Activated naive CD4-positive, alpha-beta T cell treated with anti-CD3 and anti-CD28 coated beads, Interleukin-2, amount 50 U/mL, for 72 hours (primary cell): ENCODE measurements around the gene GUCA1A. TPM values are rescaled to one million over a fixed set of nuclear protein-coding genes. Genes with fewer than 3 reads are reported as not detected.
"Not testable (repeated sequence)": the region's sequence is repeated elsewhere in the genome, so short reads cannot be mapped to it uniquely, and the experiment has no call there.

Experiments
- ATAC-seq, 2 donors: fragments of 150-1000 bp; cut with Tn5 transposase; 2 replicates each; pipeline ENCODE4 v1.10.0; 2021; ENCODE audit warnings: mild to moderate bottlenecking in 2 of 2, moderate library complexity in 2 of 2
- DNase-seq, 2 donors: peaks; one replicate each; pipeline ENCODE4 v3.0.0; 2021 to 2022; ENCODE audit warnings: low spot score in 2 of 2
- H3K27ac Mint-ChIP-seq, 2 donors: one replicate each; pipeline ENCODE4 v1.8.0; 2022; ENCODE audit warnings: mild to moderate bottlenecking in 2 of 2, mixed read lengths in 2 of 2
- H3K36me3 Mint-ChIP-seq, 2 donors: one replicate each; pipeline ENCODE4 v1.8.0; 2022; ENCODE audit warnings: mixed read lengths in 2 of 2
- H3K9me3 Mint-ChIP-seq, 2 donors: one replicate each; pipeline ENCODE4 v1.8.0; 2022; ENCODE audit warnings: mixed read lengths in 2 of 2
- total RNA-seq, 2 donors: library from RNA; stranded (reverse); gene quantifications; one replicate each; pipeline ENCODE4 v1.2.3, GENCODE V29; 2022

GUCA1A gene
- total RNA-seq, 2 donors from 2014 or later: 0.14 to 0.37 TPM

DNA sequence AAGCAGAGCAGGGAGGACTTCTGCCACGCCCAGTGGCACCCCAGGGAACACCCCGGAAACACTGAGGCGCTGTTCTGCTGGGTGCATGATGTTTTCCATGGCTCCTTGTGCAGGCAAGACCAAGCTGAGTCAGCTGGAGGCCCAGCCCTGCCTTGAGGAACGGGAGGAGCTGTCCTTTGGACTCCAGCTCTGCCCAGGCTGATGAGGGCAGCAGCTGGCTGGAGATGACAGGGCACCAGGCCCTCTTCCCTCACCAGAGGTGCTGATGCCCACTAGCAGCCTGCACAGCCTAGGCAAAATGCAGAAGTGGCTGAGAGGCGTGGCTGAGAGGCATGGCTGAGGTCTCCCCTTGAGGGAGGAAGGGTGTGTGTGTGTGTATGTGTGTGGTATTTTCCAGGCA, 33.1 kb upstream of the GUCA1A start:
- no peak overlapping the region for H3K27ac Mint-ChIP-seq
- H3K9me3 Mint-ChIP-seq: no peaks in the 10 kb centered on the region
- ATAC-seq: no peak
- no peaks in the 10 kb centered on the region for H3K36me3 Mint-ChIP-seq
- DNase-seq: no peak

GRCh38 chr6:42140756-42141602, 32.2 kb upstream of the GUCA1A start:
- ATAC-seq (no peak), DNase-seq (no peak)
- no peaks in the 10 kb centered on the region for H3K9me3 Mint-ChIP-seq
- no peaks in the 10 kb centered on the region for H3K36me3 Mint-ChIP-seq
- H3K27ac Mint-ChIP-seq: no peak overlapping the region

GRCh38 chr6:42141603-42142117, 31.5 kb upstream of the GUCA1A start:
- ATAC-seq: no peak
- Mint-ChIP-seq H3K27ac (no peak overlapping the region), H3K36me3 (no peaks in the 10 kb centered on the region), H3K9me3 (no peaks in the 10 kb centered on the region)
- no peak for DNase-seq

GRCh38 chr6:42142118-42142835, 30.9 kb upstream of the GUCA1A start, which contains the start of gene C6orf132:
Gene C6orf132 (minus strand): TSS chr6:42142620. CDS start chr6:42142444, 176 bp downstream.
- no peaks in the 10 kb centered on the region for H3K36me3 Mint-ChIP-seq
- peak in 1 of 2 donors; percentile 35 for ATAC-seq
- H3K27ac Mint-ChIP-seq: no peak within 1 kb of the TSS
- no peak for DNase-seq
- no peaks in the 10 kb centered on the region for H3K9me3 Mint-ChIP-seq

- DNase-seq (no peak), ATAC-seq (no peak)
- Mint-ChIP-seq H3K36me3 (no peaks in the 10 kb centered on the region), H3K27ac (no peak overlapping the region), H3K9me3 (no peaks in the 10 kb centered on the region)
These were observed 26.0 kb upstream of the GUCA1A start for GRCh38 chr6:42147138-42147562.

DNA sequence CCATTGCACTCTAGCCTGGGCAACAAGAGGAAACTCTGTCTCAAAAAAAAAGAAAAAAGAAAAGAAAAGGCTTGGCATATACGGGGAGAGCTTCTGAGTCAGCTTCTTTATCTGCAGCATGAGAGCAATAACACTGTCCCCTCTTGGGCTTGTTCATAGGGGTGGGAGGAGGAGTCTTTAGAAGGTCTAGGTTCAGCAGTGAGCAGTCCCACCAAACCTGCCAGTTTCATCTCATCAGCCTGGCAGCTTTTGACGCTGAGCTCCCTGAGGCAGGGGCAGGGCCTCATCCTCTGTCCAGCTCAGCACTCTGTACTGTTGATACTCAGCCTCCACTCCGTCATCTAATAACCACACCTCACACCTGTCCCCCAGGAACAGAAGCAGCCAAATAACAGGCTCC, 25.1 kb upstream of the GUCA1A start:
- Mint-ChIP-seq H3K27ac (no peak overlapping the region), H3K36me3 (no peaks in the 10 kb centered on the region), H3K9me3 (no peaks in the 10 kb centered on the region)
- DNase-seq (no peak), ATAC-seq (no peak)

DNA sequence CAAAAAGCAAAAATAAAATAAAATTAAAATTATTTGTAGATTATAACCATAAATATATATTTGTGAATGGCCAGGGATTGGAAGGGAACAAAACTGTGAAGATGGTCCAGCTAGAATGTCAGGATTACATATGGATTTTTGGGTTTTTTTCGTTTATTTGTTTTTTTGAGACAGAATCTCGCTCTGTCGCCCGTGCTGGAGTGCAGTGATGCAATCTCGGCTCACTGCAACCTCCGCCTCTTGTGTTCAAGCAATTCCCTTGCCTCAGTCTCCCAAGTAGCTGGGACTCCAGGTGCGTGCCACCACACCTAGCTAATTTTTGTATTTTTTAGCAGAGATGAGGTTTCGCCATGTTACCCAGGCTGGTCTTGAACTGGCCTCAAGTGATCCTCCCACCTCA, 22.9 kb upstream of the GUCA1A start:
- H3K27ac Mint-ChIP-seq: no peak overlapping the region
- DNase-seq: no peak
- H3K9me3 Mint-ChIP-seq: no peaks in the 10 kb centered on the region
- no peak for ATAC-seq
- no peaks in the 10 kb centered on the region for H3K36me3 Mint-ChIP-seq

- DNase-seq (no peak), ATAC-seq (no peak)
- Mint-ChIP-seq H3K36me3 (no peaks in the 10 kb centered on the region), H3K27ac (no peak overlapping the region), H3K9me3 (no peaks in the 10 kb centered on the region)
These were observed 21.1 kb upstream of the GUCA1A start for GRCh38 chr6:42152024-42152423.

- H3K36me3 Mint-ChIP-seq, H3K27ac Mint-ChIP-seq, DNase-seq, H3K9me3 Mint-ChIP-seq, ATAC-seq: not testable (repeated sequence)
These were observed 20.5 kb upstream of the GUCA1A start for GRCh38 chr6:42152528-42153213.

DNA sequence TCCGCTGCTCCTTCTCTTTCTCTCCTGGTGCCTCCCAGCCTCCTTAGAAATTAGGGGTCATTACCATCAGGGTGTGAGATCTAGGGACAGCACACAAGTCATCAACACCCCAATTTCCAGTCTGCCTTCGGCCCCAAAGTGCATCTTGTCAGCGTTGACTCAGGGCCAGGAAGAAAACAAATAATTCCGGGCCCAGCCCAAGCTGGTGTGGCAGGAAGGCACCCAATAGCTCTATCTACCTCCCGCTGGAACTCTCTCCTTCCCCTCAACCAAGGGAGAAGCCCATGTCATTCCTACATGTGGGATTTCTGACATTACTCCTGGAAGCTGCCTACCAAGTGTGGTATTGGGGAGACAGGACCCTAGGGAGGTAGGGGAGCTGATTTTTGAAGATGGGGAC, 19.2 kb upstream of the GUCA1A start:
- Mint-ChIP-seq H3K36me3 (no peaks in the 10 kb centered on the region), H3K9me3 (no peaks in the 10 kb centered on the region), H3K27ac (peak overlapping the region in 1 of 2 donors; percentile 40)
- DNase-seq (no peak), ATAC-seq (no peak)

DNA sequence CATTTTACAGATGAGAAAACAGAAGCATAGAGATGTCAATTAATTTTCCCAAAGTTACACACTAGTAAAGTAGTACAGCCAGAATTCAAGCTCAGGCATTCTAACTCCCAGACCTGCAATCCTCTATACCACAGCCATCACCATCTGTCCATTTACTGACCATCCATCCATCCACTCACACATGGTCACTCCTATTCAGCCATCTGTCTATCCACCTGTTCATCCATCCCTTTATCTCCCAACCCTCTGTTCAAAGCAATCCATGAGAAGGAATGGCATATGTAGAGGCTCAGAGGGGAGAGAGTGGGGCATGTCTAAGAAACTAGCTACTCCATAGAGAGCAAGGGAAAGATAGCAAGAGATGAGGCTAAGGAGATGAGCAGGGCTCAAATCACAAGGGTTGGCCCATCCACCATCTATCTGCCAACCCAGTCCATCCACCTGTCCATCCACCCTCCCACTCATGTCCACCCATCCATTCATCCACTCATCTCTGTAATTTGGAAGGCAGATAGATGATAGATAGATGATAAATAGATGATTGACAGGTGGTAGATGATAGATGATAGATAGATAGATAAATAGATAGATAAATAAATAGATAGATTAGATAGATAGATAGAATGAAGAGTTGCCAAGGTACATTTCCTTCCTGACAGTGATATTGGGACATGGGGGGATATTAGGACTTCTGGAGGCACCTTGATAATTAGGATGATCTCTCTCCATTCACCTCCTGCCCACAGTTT, 18.5 kb upstream of the GUCA1A start:
- DNase-seq (no peak), ATAC-seq (no peak)
- Mint-ChIP-seq H3K27ac (no peak overlapping the region), H3K9me3 (no peaks in the 10 kb centered on the region), H3K36me3 (no peaks in the 10 kb centered on the region)

GRCh38 chr6:42155293-42155692, 17.9 kb upstream of the GUCA1A start:
- DNase-seq (no peak), ATAC-seq (no peak)
- H3K27ac Mint-ChIP-seq: no peak overlapping the region
- H3K36me3 Mint-ChIP-seq: no peaks in the 10 kb centered on the region
- H3K9me3 Mint-ChIP-seq: no peaks in the 10 kb centered on the region

DNA sequence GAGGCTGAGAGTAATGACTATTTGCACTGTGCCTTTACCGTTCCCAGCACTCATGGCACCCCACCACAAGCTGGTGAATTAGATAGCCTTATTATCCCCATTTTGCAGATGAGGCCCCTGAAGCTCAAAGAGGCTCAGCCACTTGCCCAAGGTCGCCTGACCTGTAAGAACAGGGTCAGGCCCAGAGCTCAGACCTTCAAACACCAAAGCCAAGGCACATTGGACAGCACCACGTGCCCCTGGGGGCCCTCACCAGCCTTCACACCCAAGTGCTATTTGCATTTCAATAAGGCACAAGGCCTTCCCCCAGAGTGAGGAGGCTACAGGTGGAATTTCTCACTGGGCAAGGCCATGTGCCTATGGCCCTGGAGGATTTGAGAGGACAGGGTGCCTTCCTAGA, 16.5 kb upstream of the GUCA1A start:
- no peaks in the 10 kb centered on the region for H3K9me3 Mint-ChIP-seq
- no peak for ATAC-seq
- H3K27ac Mint-ChIP-seq: no peak overlapping the region
- H3K36me3 Mint-ChIP-seq: no peaks in the 10 kb centered on the region
- no peak for DNase-seq

- no peaks in the 10 kb centered on the region for H3K9me3 Mint-ChIP-seq
- ATAC-seq: no peak
These were observed 15.2 kb upstream of the GUCA1A start for GRCh38 chr6:42158011-42158410.

GRCh38 chr6:42158631-42159030, 14.5 kb upstream of the GUCA1A start:
- Mint-ChIP-seq H3K27ac (no peak overlapping the region), H3K36me3 (no peaks in the 10 kb centered on the region), H3K9me3 (no peaks in the 10 kb centered on the region)
- ATAC-seq (no peak), DNase-seq (no peak)

More at GRCh38 chr6:42158011-42158410, 15.2 kb upstream of the GUCA1A start:
- H3K36me3 Mint-ChIP-seq: no peaks in the 10 kb centered on the region
- DNase-seq: no peak
- H3K27ac Mint-ChIP-seq: no peak overlapping the region

DNA sequence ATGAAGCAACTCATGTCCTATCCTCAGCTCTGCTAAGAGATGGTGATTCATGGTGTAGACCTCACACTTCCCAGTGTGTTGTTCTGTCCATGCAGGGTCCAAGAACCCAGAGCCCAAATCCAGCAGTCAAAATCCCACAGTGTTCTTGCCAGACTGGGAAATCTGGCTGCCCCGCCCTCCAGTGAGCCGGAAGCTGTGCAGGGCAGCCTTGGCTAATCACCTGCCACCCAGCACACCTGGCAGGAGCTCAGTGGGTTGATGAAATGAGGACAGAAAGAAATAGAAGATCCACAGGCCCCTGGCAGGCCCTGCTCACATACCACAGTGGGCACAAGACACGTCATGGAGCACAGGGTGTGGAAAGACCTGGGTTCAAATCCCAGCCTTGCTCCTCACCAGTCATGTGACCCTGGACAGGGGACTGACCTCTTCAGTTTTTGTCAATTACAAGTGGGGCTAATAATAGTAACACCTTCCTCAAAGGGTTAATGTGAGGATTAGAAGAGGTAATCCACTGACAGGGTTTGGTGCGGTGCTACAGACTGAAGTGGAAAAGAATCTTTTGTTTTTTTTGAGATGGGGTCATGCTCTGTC, 13.6 kb upstream of the GUCA1A start:
- no peak overlapping the region for H3K27ac Mint-ChIP-seq
- ATAC-seq: no peak

More for the DNA sequence above, 13.6 kb upstream of the GUCA1A start:
- no peak for DNase-seq
- H3K9me3 Mint-ChIP-seq: no peaks in the 10 kb centered on the region
- no peaks in the 10 kb centered on the region for H3K36me3 Mint-ChIP-seq
